Measurements from ENCODE around the gene IQCN.

- TF ChIP-seq, protein P1, sequence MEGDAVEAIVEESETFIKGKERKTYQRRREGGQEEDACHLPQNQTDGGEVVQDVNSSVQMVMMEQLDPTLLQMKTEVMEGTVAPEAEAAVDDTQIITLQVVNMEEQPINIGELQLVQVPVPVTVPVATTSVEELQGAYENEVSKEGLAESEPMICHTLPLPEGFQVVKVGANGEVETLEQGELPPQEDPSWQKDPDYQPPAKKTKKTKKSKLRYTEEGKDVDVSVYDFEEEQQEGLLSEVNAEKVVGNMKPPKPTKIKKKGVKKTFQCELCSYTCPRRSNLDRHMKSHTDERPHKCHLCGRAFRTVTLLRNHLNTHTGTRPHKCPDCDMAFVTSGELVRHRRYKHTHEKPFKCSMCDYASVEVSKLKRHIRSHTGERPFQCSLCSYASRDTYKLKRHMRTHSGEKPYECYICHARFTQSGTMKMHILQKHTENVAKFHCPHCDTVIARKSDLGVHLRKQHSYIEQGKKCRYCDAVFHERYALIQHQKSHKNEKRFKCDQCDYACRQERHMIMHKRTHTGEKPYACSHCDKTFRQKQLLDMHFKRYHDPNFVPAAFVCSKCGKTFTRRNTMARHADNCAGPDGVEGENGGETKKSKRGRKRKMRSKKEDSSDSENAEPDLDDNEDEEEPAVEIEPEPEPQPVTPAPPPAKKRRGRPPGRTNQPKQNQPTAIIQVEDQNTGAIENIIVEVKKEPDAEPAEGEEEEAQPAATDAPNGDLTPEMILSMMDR (conservative IDR thresholded peaks at IDR 0.05; ENCODE audit: low read depth, low read length), result no peak
- no peak for TF ChIP-seq CEBPB (IDR thresholded peaks at IDR 0.05; ENCODE audit: low read depth, low read length)
- no peak for TF ChIP-seq NFE2L2 (IDR thresholded peaks at IDR 0.05; ENCODE audit: low read depth, low read length)
- no peak for TF ChIP-seq MAFK (IDR thresholded peaks at IDR 0.05; ENCODE audit: low read depth, low read length)
- TF ChIP-seq BHLHE40 (IDR thresholded peaks at IDR 0.05; ENCODE audit: low read depth, low read length), result no peak
- TF ChIP-seq USF2 (IDR thresholded peaks at IDR 0.05; ENCODE audit: low read depth, low read length), result no peak
- TF ChIP-seq MAZ (IDR thresholded peaks at IDR 0.05; ENCODE audit: borderline replicate concordance, low read depth, low read length), result no peak
- TF ChIP-seq POLR2A (IDR thresholded peaks at IDR 0.05; ENCODE audit: low read depth, low read length), result no peak
- no peak for TF ChIP-seq RAD21 (IDR thresholded peaks at IDR 0.05; ENCODE audit: low read length)
- no peak for TF ChIP-seq ELK1 (IDR thresholded peaks at IDR 0.05; ENCODE audit: borderline replicate concordance, low read depth, low read length)
- no peak for TF ChIP-seq MXI1 (IDR thresholded peaks at IDR 0.05; ENCODE audit: borderline replicate concordance, low read depth, low read length)
- TF ChIP-seq CHD1 (IDR thresholded peaks at IDR 0.05; ENCODE audit: low read depth, low read length), result no peak
- TF ChIP-seq RFX5 (IDR thresholded peaks at IDR 0.05; ENCODE audit: low read depth, low read length), result no peak
- no peak for TF ChIP-seq SMC3 (IDR thresholded peaks at IDR 0.05; ENCODE audit: low read depth, low read length)
These were observed 13.9 kb upstream of the IQCN start for GRCh38 chr19:18287836-18288772.

Measured in IMR-90 (cell line).